Left forelimb (tissue), 1 donor: ENCODE results near the gene TSPAN14.

Experiments used
- DNase-seq: peaks from one replicate; pipeline ENCODE4 v3.0.0-alpha.2; 2018; ENCODE audit warnings: low spot score

The TSPAN14 gene

GRCh38 chr10:80421707-80422536, 32.2 kb upstream of the TSPAN14 start:
- no peak for DNase-seq

GRCh38 chr10:80425901-80426300, 28.2 kb upstream of the TSPAN14 start:
- no peak for DNase-seq

GRCh38 chr10:80427541-80427940, 26.6 kb upstream of the TSPAN14 start:
- DNase-seq: no peak

- no peak for DNase-seq
These were observed 24.6 kb upstream of the TSPAN14 start for GRCh38 chr10:80429521-80429973.

GRCh38 chr10:80433134-80433533, 21.0 kb upstream of the TSPAN14 start:
- no peak for DNase-seq

- no peak for DNase-seq
These were observed 17.5 kb upstream of the TSPAN14 start for GRCh38 chr10:80436446-80437098.

GRCh38 chr10:80437227-80437626, 16.9 kb upstream of the TSPAN14 start:
- no peak for DNase-seq

- DNase-seq: no peak
These were observed 12.3 kb upstream of the TSPAN14 start for GRCh38 chr10:80441831-80442230.

GRCh38 chr10:80442879-80443278, 11.2 kb upstream of the TSPAN14 start:
- no peak for DNase-seq

GRCh38 chr10:80443531-80443974, 10.6 kb upstream of the TSPAN14 start:
- no peak for DNase-seq

- no peak for DNase-seq
These were observed 10.0 kb upstream of the TSPAN14 start for GRCh38 chr10:80444124-80444523.

- no peak for DNase-seq
These were observed 9.3 kb upstream of the TSPAN14 start for GRCh38 chr10:80444646-80445319.

GRCh38 chr10:80447436-80448190, 6.5 kb upstream of the TSPAN14 start:
- no peak for DNase-seq

GRCh38 chr10:80448209-80448942, 5.7 kb upstream of the TSPAN14 start:
- DNase-seq: no peak

GRCh38 chr10:80449520-80449919, 4.6 kb upstream of the TSPAN14 start:
- DNase-seq: no peak

- DNase-seq: no peak
These were observed 3.0 kb upstream of the TSPAN14 start for GRCh38 chr10:80451132-80451531.

- no peak for DNase-seq
These were observed 2.0 kb upstream of the TSPAN14 start for GRCh38 chr10:80452069-80452468.

GRCh38 chr10:80452640-80453039, 1.5 kb upstream of the TSPAN14 start:
- no peak for DNase-seq

GRCh38 chr10:80453056-80453841, 861 bp upstream of the TSPAN14 start:
- no peak for DNase-seq
